GM19467 (cell line): ENCODE data around the gene C9orf78.
A peak's percentile ranks its signal among the peaks of the same experiment; 100 is the strongest.

Source experiments
- ATAC-seq: cut with Tn5 transposase; IDR thresholded peaks from one replicate; pipeline ENCODE4 v1.9.1; 2021; ENCODE audit warnings: mild to moderate bottlenecking, moderate library complexity; ENCODE audit not compliant: unreplicated experiment

The C9orf78 gene

DNA sequence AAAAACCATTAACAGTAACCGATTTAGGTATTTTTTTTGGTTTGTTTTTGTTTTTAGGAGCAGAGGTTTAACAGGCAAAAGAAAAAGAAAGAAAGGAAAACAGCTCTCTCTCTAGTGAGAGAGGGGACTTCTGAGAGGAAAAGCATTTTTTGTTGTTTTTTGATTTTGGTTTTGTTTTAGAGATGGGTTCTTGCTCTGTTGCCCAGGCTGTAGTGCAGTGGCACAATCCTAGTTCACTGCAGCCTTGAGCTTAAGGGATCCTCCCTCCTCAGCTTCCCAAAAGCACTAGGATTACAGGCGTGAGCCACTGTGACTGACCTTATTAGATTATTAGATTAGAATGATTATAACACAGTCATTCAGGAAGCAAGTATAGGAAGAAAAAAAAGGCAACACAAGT lies 10.3 kb upstream of the C9orf78 start:
- no peak for ATAC-seq

DNA sequence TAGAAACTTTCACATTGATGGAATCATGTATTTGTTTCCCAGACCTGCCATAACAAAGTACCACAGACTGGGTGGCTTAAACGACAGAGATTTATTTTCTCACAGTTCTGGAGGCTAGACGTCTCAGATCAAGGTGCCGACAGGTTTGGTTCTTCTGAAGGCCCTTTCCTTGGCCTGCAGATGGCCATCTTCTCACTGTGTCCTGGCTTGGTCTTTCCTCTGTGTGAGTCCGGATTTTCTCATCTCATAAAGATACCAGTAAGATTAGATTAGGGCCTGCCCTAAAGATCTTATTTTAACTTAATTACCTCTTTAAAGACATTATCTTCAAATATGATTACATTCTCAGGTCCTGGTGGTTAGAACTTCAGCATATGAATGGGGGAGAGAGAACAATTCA lies 6.0 kb upstream of the C9orf78 start:
- no peak for ATAC-seq

DNA sequence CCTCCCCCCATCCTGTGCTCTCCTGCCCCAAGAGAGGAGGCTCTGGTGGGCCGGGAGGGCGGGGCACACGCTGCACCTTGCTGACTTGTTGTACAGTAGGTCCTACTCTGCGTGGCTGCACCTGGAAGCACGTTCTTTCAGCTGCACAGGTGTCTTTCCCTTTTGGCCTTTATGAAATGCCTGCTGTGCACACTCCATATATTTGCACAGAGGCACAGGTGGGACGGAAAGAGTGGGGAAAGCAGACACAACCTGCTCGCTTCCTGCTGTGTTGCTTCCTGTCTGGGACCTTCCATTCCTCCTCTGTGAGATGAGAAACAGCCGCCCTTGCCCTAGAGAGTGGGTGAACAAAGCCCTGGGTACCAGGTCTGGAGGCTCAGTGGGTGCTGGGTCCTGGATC lies 5.0 kb upstream of the C9orf78 start:
- no peak for ATAC-seq

DNA sequence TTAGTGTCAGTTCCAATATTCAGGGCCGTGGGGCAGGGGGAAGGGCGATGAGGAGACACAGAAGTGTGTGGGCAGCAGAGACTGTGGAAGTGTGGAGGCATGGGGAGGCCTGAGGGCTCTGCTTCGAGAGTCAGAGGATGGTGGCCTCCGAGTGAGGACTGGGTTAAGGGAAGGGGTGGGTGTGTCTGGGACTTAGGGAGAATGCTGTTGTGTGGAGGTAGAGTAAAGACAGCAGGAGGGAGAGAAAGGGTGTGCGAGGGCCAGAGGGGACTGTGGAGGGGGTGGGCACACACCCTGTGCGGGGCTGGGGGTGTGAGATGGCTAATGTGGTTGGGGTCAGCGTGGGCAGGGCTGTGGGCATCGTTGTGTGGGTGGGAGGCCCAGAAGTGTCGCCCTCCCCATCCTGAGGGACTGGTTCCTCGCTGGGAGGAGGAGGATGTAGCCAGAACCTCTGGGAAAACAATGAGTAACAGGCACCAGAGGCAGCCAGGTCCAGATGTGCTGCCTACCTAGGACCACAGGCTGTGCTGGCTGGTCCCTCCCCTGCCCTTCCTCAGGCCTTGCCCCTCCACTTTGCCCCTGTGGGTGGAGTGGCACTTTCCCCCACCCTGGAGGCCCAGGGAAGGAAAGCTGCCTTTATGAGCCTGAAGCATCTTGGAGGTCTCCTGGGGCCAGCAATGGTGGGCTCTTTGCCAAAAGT lies 4.4 kb upstream of the C9orf78 start:
- no peak for ATAC-seq

DNA sequence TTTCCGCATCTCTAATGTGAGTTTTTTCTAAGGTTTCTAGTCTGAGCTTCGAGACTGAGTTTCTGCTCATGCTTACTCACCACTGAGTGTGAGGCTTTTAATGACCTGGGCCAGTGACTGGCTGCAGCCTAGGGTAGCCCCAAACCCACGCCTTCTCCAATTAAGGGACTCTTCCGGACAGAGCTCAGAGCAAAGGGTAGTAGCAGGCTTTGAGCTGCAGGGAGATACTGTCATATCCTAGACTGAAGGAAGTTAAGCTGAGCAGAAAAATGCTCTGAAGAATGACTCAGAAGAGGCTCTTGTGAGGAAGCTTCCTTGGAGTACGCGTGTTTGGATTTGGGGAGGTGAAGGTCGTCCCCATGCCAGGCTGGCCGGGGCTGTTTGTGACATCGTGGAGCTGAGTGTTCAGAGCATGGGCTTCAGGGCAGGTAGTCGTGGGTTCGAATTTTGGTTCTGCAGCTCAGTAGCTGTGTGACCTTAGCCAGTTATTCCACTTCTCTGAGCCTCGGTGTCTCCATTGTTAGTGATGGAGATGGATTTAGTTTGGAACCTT lies 3.7 kb upstream of the C9orf78 start:
- ATAC-seq, result no peak

DNA sequence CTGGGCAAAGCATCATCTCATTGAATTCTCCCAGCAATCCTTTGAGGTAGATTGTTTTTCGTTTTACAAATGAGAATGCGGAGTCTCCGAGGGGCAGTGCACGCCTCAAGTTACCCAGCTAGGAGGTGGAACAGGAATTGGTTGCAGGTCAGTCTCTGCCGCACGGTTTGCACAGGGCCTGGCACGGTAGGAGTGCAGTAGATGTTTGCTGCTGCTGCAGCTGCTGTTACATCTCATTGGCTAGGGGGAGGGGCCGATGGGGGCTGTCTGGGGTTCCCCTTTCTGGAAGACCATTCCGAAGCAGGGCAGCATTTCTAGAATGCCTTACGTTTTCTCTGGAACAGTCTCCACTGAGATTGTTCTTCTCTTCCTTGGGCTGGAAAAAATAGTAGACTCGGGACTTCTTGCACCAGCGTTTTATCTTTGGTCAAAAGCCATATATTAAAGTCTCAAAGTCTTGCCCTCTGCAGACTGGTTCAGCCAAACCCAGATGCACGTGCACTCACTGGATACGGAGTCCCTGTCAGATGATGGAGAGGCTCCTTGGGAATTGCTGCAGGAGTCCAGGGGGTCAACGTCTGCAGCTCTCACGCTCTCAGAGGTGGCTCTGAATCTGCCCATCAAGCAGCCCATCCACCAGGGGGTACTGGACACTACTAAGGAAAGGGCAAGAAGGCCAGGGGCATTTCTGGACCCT lies 1.4 kb upstream of the C9orf78 start:
- ATAC-seq, result no peak

DNA sequence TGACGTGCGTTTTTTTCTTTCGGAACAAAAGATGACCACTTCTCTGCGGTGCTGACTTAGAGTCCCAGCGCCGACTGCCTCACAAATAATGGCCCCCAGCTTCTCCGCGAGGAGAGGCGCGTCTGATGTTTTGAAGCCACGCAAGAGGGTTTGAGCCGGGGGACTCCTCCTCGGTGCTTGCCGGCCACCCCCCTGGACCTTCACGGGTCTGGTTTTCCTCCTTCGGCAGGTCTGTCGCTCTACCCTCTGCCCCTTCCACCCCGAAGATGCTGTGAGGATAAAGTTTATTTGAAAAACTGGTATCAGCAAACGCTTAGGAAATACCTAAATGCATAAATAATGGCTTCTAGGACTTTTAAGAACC lies 767 bp upstream of the C9orf78 start:
- no peak for ATAC-seq

DNA sequence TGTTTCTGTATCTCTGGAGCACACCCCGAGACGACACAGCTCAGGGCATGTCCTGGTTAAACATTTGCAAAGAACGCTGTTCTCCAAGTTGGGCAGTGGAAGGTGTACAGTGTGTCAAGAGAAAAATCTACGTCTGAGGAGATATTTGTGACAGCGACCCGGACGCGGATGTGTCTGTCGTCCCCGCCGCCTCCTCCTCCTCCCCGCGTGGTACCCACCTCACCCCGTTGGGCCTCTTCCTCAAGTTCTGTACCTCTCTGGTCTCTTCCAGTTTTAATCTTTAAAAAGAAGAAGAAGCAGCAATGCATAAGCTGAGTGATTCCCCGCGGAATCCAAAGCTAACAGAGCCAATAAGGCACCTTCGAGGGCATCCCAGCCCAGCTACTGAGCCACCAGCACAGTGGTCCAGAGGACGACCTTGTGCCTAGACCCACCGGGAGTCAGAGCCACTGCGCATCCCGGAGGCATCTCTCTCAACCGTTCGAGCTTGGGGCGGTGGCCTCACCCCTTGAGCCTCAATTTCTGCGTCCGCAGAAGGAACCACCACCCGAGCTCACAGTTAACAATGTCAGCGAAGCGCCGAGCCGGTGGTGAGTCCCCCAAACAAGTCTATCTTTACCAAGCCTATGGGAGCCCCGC lies 467 bp downstream of the C9orf78 start:
- peak; percentile 5 for ATAC-seq

DNA sequence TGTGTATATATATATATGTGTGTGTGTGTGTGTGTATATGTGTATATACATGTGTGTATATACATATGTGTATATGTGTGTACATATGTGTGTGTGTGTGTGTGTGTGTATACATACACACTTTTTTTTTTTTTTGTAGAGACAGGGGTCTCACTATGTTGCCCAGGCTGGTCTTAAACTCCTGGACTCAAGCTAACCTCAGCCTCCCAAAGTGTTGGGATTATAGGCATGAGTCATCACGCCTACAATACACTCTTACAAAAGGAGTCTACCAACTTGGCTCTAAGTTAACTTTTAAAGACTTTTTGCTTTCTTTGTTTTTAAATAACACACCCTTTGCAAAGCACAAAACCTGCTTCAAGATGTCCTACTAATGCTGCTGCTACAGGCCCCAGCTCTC lies 2.1 kb downstream of the C9orf78 start:
- no peak for ATAC-seq

DNA sequence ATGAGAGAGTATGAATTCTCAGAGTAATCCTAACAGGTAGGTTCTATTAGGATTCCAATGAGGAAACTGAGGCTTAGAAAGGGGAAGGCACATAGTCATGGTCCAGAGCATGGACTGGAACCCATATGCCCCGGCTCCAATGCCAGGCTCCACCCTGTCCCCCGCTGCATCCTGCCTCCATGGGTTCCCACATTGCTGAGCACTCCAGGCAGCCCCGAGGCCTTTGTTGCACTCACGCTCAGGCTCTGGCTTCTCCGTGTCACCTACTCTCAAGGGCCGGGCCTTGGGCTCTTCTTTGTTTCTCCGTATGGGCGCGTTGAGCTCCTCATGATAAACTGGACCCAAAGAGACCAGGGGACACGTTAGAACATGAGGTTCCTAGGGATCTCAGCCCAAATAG lies 6.1 kb downstream of the C9orf78 start:
- no peak for ATAC-seq

DNA sequence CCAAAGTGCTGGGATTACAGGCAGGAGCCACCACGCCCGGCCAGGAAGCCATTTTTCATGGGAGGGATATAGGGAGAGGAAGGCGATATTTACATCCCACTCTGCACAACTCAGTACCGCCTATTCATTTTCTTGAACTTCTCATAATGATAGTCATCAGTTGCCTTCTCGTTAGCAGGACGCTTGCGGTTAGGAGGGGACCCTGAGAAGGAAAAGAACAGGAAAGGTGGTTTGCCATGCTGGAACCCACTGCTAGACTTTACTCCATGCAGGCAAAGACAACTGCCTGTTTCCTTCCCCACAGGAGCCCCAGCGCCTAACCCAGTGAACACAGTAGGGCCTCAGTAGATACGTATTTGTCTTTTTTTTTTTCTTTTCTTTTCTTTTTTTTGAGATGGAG lies 7.0 kb downstream of the C9orf78 start:
- no peak for ATAC-seq

DNA sequence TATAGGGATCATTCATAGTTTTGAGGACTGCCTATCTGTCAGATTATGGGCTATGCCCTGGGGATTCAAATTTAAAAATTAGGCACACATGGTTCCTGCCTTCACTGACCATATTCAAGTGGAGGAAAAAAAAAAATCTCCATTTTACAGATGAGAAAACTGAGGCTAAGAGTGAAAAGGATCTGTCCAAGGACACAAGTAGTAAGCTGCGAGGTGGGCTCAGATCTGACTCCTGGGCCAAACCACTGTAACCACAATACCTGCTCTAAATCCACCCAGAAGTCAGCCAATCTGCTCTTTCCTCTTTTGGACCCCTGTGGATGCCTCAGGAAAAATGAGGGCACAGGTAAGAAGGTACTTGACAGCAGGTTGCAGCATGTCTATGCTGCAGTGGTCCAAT lies 8.3 kb downstream of the C9orf78 start:
- ATAC-seq, result no peak

DNA sequence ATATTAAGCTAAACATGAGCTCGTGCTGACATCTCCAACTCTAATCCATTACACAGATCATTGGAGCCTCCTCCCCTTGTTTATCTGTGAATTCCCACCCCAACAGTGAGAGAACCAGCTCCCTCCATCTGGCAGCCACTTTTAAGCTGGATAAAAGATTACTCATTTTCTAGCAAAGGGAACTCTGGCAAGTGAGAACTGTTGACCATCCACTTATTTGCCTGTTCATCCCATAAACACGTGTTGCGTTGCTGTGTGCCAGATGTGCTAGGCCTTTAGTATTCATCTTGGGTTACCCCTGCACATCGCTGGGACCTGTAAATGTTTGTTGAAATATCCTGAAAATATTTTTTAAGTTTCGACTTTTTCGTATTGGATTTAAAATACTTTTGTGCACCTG lies 8.7 kb downstream of the C9orf78 start:
- no peak for ATAC-seq

DNA sequence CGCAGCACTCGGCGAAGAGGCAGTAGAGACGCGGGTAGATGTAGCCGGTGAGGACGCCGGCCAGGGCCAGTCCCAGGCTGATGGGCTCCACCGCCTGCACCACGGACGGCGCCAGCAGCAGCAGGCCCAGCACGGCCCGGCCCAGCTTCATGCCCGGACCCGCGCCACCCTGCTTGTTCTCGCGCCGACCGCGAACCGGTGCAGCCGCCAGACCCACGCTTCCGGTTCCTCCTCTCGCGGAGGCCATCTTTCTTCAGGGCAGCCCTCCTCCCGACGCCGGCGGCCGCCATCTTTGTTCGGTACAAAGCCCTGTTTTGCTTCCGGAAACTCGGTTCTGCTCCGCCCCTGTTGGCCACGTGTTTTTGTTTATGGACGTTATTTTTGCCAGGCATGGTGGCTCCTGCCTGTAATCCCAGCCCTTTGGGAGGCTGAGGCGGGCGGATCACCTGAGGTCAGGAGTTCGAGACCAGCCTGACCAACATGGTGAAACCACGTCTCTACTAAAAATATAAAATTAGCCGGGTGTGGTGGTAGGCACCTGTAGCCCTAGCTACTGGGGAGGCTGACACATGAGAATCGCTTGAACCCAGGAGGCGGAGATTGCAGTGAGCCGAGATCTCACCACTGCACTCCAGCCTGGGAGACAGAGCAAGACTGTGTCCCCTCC lies 11.0 kb downstream of the C9orf78 start, which contains the start of gene TOR1A:
Gene TOR1A (minus strand): TSS at position 202 of the 667 bp plus-strand sequence. CDS start 51 bp downstream, at position 151.
- peak; percentile 86 for ATAC-seq

DNA sequence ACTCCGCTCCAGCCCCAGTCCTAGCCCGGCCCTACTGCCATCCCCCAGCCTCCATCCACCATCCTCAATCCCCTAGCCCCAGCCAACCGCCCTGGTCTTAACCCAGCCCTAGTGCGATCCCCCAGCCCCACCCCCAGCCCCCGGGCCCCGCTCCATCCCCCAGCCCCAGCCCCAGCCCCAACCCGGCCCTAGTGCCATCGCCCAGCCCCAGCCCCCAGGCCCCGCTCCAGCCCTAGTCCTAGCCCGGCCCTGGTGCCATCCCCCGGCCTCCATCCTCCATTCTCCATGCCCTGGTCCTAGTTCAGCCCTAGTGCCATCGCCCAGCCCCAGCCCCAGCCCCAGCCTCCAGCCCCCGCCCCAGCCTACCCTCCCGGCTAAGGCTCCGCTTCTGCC lies 11.5 kb downstream of the C9orf78 start:
- ATAC-seq, result no peak

DNA sequence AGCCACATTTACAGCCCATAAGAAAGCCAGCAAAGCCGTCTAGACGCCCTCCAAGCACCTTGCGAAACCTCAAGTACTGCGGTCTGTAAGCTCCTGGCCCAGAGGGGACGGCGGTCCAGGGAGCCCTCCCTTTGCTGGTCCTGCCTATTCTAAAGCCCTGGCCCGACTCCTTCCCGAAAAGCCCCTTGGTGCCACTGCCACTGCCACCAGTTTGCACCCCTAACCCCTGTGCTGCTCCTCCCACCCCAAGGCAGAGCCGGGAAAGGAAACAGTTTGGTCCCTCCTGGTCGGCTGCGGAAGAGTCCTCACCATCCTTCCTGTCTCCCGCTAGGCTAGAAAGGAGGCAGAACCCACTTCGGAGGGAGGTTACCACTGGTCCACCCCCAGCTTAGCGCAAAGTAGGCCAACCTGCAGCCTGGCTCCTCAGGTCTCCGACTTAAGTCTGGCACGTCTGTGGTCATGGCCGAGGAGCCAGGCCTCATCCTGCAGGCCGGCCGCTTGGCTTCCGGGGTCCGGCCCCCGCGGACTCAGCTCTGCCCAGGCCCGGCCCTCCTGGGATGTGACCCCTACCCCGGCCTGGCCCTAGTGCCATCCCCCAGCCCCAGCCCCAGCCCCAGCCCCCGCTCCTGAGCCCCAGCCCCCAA lies 12.1 kb downstream of the C9orf78 start:
- ATAC-seq, result no peak

DNA sequence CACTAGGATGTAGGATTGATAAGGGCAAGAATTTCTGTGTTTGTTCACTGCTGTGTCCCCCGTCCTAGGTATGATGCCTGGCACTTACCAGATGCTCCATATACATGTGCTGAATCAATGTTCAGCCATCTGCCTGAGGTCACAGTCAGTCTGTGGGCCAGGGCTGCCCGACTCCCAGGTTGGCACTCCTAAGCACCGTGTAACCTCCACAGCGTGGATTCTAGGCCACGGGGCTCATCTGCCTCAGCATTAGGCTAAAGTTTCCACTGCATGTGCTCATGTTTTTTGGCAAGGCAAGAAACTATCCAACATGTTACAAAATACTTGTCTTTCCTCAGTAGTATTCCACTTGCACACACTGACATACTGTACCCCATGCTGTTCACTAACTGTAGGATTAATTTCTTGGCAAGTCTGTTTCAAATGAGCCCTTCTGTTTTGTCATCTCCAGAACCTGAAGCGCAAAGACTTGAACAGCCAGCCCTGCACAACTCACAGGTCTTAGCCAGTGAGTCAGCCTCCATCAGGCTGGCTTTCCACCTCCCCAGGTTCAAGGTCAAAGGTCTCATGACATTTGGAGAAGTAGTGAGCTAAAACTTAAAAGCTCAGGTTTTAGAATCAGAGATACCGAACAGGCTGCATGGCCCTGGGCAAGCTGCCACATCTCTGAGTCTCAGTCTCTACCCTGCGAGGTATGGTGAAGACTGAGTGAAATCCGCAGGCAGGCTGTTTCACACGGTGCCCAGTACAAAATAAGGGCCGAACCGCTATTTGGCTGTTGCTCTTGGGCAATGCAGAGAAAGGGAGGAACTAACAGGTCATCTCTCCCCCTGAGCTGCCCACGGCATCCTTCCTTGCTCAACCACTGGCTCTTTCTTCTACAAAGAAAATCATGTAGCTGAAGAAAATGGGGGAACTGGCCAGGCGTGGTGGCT lies 18.3 kb downstream of the C9orf78 start:
- no peak for ATAC-seq

DNA sequence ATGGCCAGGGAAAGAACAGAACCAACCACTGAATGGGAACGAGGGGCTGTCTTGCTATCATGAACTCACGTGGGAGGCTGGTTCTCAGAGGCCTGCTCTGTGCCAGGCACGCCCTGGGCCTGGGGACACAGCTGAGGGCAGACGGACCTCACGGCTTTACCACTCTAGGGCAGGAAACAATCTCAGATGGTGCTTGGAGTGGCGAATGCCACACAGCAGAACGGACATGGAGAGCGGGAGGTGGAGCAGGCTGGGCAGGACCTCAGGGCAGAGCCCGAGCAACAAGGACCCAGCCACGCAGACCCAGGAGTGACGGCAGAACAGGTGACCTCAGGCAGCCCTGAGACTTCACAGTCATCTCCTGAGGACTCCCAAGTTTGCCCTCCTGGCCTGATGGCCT lies 19.8 kb downstream of the C9orf78 start:
- ATAC-seq, result no peak

DNA sequence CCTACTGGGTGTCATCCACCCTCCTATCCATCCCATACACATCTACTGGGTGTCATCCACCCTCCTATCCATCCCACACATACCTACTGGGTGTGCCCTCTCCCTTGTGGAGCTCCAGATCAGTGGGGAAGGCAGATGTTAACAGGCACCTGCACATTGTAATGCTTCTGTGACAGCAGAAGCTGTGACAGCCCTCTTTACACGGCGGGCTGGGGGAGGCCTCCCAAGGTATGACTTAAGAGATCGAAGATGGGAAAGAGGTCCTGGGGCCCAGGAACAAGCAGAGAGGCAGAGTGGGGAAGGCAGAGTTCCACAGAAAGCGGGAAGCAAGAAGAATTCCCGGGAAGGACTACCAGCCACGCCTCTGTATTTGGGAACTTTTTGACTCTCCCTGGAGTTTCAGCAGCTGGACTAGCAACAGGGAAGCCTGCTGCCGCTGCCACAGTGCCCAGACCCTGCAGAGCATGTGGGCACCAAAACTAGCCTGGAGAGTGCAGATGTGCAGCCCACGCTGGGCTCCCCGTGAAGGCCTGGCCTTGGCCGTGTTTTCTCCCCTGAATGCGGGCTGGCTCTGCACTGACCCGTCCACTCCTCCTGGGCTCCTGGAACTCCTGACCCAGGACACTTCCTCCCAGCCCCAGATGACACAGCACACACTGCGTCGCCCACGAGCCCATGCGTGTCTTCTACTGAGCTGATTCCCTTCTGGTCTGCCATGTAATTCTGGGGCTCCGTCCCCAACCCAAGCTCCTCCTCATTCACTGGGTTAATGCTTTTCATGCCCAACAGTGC lies 20.4 kb downstream of the C9orf78 start:
- no peak for ATAC-seq
